ENCODE measurements around the gene CDA.
A peak's percentile ranks its signal among the peaks of the same experiment; 100 is the strongest.

CDA gene

DNA sequence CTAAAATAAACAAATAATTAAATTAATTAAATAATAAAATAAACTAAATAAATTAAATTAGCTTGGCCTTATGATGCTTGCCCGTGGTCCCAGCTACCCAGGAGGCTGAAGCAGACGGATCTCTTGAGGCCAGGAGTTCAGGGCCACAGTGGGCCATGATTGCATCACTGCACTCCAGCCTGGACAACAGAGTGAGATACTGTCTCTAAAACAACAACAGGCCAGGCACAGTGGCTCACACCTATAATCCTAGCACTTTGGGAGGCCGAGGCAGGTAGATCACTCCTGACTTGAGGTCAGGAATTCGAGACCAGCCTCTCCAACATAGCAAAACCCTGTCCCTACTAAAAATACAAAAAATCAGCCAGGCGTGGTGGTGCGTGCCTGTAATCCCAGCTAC is 32.1 kb downstream of the CDA start:
- no peak for FAIRE-seq
- DNase-seq (ENCODE audit: insufficient read length), result no peak
- TF ChIP-seq POLR2A (IDR thresholded peaks at IDR 0.05; ENCODE audit: low read depth, low read length) (no peak), TAF1 (IDR thresholded peaks at IDR 0.05; ENCODE audit: borderline replicate concordance, low read depth, low read length) (no peak), POLR2AphosphoS5 (IDR thresholded peaks at IDR 0.05; ENCODE audit: low read depth, low read length) (no peak)

DNA sequence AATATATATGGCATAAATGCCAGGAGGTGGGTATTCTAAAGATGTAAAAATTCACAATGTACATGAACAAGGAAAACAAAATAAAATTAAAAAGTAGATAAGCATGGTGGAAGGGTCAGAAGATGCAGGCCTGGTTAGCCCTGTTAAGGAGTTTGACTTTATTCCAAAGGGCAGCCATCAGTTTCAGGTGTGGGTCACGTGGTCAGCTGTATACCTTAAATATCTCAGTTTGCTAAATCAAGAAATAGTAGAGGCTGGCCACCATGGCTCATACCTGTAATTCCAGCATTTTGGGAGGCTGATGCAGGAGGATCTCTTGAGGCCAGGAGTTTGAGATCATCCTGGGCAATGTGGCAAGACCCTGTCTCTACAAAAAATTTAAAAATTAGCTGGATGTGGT is 35.8 kb downstream of the CDA start:
- DNase-seq (ENCODE audit: insufficient read length), result no peak
- TF ChIP-seq TAF1 (IDR thresholded peaks at IDR 0.05; ENCODE audit: borderline replicate concordance, low read depth, low read length) (no peak), POLR2A (IDR thresholded peaks at IDR 0.05; ENCODE audit: low read depth, low read length) (no peak), POLR2AphosphoS5 (IDR thresholded peaks at IDR 0.05; ENCODE audit: low read depth, low read length) (no peak)
- no peak for FAIRE-seq

DNA sequence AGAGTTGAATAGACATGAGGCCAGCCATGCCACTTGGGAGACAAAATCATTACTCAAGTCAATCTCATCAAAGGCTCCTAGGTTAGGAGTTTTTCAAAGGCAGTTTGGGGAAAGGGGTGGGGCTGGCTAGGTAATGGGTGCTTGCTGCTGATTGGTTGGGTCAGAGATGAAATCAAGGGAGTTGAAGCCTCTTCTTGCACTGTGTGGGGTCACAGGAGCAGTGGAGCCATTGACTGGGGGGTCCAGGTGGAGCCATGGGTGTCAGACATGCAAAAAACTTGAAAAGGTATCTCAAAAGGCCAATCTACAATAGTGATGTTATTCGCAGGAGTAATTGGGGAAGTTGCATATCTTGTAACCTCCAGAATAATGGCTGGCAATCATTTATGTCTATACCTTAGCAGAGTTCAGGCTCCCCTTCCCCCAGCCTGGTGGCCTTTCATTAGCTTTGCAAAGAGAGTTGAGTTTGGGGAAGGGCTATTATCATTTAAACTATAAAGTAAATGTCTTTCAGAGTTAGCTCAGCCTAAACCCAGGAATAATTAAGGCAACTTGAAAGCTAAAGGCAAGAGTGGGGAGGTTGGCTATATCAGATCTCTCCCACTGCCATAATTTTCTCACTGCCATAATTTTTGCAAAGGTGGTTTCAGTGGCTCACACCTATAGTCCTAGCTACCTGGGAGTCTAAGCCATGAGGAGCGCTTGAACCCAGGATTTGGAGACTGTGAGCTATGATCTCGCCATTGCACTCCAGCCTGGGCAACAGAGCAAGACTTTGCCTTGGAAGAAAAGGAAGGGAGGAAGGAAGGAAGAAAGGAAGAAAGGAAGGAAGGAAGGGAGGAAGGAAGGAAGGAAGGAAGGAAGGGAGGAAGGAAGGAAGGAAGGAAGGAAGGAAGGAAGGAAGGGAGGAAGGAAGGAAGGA is 36.5 kb downstream of the CDA start:
- FAIRE-seq, result no peak
- DNase-seq (ENCODE audit: insufficient read length), result no peak
- no peak for TF ChIP-seq POLR2A (IDR thresholded peaks at IDR 0.05; ENCODE audit: low read depth, low read length)
- TF ChIP-seq POLR2AphosphoS5 (IDR thresholded peaks at IDR 0.05; ENCODE audit: low read depth, low read length), result no peak
- no peak for TF ChIP-seq TAF1 (IDR thresholded peaks at IDR 0.05; ENCODE audit: borderline replicate concordance, low read depth, low read length)

DNA sequence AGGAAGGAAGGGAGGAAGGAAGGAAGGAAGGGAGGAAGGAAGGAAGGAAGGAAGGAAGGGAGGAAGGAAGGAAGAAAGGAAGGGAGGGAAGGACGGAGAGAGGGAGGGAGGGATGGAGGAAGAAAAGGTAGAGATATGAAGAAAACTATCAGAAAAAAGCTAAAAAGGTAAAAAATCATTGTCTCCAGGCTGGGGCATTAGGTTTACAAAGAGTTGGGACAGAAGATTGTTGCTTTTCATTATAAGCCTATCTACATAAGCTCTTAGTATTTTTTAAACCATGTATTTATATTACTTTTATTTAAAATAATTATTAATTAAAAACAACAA is 37.2 kb downstream of the CDA start:
- DNase-seq (ENCODE audit: insufficient read length), result no peak
- FAIRE-seq, result no peak
- no peak for TF ChIP-seq TAF1 (IDR thresholded peaks at IDR 0.05; ENCODE audit: borderline replicate concordance, low read depth, low read length)
- no peak for TF ChIP-seq POLR2AphosphoS5 (IDR thresholded peaks at IDR 0.05; ENCODE audit: low read depth, low read length)
- no peak for TF ChIP-seq POLR2A (IDR thresholded peaks at IDR 0.05; ENCODE audit: low read depth, low read length)

DNA sequence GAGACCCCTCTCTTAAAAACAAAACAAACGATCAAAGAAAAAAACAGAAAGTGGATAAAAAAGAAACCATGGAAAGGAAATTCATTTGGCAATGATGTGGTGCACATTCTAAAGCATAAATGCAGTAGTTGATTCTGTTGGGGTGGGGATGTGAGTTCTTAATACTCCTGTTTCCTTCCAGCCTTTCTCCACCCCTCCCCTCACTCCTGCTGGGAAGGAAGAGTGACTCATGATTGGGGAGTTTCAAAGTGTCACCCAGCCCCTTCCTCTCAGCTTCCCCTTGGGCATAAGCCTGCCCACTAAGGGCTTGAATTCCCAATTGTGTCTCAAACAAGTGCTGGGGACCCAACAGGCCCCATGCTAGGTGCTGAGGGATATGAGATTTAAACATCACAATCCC is 37.6 kb downstream of the CDA start:
- DNase-seq (ENCODE audit: insufficient read length) (no peak), FAIRE-seq (no peak)
- TF ChIP-seq POLR2AphosphoS5 (IDR thresholded peaks at IDR 0.05; ENCODE audit: low read depth, low read length) (no peak), POLR2A (IDR thresholded peaks at IDR 0.05; ENCODE audit: low read depth, low read length) (no peak), TAF1 (IDR thresholded peaks at IDR 0.05; ENCODE audit: borderline replicate concordance, low read depth, low read length) (no peak)

DNA sequence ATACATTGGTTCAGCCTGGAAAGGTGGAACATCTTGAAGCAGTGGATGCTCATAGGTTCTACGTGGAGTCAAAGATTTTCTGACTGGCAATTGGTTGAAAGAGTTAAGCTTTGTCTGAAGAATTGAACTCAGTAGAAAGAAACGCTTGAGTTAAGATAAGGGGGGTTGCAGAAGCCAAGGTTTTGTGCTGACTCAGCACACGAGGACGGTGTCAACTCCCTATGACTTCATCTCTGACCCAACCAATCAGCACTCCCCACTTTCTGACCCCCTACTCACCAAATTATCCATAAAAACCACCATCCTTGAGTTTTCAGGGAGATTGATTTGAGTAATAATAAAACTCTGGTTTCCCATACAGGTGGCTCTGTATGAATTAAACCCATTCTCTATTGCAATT is 41.8 kb downstream of the CDA start:
- DNase-seq (ENCODE audit: insufficient read length), result no peak
- FAIRE-seq, result no peak
- no peak for TF ChIP-seq POLR2A (IDR thresholded peaks at IDR 0.05; ENCODE audit: low read depth, low read length)
- TF ChIP-seq POLR2AphosphoS5 (IDR thresholded peaks at IDR 0.05; ENCODE audit: low read depth, low read length), result no peak
- TF ChIP-seq TAF1 (IDR thresholded peaks at IDR 0.05; ENCODE audit: borderline replicate concordance, low read depth, low read length), result no peak

DNA sequence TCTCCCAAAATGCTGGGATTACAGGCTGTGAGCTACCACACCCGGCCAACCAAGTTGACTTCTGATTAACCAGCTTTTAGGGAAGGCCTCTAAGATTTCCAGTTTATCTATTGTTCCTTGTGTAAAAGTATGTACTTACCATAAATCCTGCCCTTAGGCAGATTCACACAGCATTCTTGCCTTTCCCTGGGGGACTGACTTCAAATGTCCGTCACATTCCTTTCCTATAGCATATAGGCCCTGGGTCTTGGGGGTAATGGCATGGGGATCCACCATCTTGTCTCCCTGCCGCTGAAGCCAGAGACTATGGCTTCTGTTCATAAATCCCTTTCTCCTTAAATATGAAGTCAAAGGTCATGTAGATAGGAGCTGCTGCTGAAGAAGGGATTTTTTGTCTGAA is 43.5 kb downstream of the CDA start:
- TF ChIP-seq POLR2A (IDR thresholded peaks at IDR 0.05; ENCODE audit: low read depth, low read length), result no peak
- DNase-seq (ENCODE audit: insufficient read length), result no peak
- no peak for FAIRE-seq

DNA sequence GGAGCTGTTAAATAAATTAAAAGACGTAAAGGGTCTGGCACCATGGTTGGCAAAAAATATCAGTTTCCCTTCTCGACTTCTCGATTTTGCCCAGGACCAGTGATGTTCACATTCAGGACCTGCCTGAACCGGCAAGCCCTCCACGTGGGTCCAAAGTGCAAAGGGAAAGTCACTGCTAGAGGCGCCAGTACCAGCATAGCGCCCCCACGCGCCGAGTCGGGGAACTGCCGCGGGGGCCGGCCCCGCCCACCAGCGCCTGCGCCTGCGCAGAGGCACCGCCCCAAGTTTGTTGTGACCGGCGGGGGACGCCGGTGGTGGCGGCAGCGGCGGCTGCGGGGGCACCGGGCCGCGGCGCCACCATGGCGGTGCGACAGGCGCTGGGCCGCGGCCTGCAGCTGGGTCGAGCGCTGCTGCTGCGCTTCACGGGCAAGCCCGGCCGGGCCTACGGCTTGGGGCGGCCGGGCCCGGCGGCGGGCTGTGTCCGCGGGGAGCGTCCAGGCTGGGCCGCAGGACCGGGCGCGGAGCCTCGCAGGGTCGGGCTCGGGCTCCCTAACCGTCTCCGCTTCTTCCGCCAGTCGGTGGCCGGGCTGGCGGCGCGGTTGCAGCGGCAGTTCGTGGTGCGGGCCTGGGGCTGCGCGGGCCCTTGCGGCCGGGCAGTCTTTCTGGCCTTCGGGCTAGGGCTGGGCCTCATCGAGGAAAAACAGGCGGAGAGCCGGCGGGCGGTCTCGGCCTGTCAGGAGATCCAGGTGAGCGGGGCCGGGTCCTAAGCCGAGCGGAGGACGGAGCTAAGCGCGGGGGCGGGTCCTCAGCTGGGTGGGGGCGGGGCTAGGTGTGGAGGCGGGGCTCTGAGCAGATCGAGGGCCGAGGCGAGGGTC is 44.5 kb downstream of the CDA start, which contains the start of gene PINK1:
Gene PINK1, plus strand, starts transcription at position 269 of the 875 bp plus-strand sequence. Its CDS starts 91 bp downstream, at position 360.
- DNase-seq (ENCODE audit: insufficient read length) (peak; percentile 76), FAIRE-seq (peak; percentile 82)
- TF ChIP-seq TAF1 (IDR thresholded peaks at IDR 0.05; ENCODE audit: borderline replicate concordance, low read depth, low read length) (no peak), POLR2AphosphoS5 (IDR thresholded peaks at IDR 0.05; ENCODE audit: low read depth, low read length) (no peak), POLR2A (IDR thresholded peaks at IDR 0.05; ENCODE audit: low read depth, low read length) (no peak)

DNA sequence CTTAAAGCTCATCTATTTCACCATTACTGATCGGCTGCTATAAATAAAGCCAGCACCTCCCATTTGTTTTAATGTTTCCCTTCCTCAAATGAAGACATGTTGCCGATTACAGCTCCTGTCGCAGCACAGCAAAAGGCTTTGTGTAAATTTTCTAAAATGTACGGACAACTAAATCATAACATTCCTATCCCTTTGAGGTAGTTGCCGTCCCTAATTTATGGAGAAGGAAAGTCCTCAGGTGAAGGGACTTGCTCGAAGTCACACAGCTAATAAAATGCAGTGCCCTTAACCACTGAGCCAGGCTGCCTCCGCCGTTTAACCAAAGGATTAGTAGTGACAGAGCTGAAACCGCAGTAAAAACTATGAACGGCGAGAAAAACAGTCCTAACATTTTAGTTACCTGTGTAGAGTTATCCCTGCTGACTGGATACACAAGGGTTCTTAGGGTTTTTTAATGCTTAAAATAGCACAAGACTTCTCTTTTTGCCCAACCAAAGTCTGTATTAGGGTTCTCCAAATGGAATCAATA is 45.2 kb downstream of the CDA start:
- FAIRE-seq (no peak), DNase-seq (ENCODE audit: insufficient read length) (no peak)
- TF ChIP-seq POLR2AphosphoS5 (IDR thresholded peaks at IDR 0.05; ENCODE audit: low read depth, low read length) (no peak), TAF1 (IDR thresholded peaks at IDR 0.05; ENCODE audit: borderline replicate concordance, low read depth, low read length) (no peak), POLR2A (IDR thresholded peaks at IDR 0.05; ENCODE audit: low read depth, low read length) (no peak)

DNA sequence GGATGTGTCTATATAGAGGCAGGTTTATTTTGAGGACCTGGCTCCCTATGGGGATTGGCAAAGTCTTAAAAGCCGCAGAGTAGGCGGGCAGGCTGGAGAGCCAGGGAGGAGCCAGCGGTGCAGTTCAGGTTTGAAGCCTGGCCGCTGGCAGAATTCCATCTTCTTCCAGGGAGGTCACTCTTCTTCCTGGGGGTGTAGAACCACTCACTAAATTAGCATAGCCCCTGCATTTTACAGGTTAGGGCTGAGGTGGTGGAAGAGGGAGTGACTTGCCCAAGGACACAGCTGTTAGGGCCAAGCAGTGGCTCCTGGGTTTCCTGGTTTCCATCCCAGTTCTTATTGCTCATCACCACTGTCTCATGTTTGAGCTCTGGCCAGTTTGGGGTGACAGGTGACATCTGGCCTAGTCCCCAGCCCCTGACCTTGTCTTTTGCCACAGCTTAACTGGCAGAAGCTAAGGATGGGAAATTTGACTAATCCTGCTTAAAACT is 45.7 kb downstream of the CDA start:
- DNase-seq (ENCODE audit: insufficient read length) (no peak), FAIRE-seq (no peak)
- TF ChIP-seq POLR2AphosphoS5 (IDR thresholded peaks at IDR 0.05; ENCODE audit: low read depth, low read length), result no peak
- TF ChIP-seq TAF1 (IDR thresholded peaks at IDR 0.05; ENCODE audit: borderline replicate concordance, low read depth, low read length), result no peak
- TF ChIP-seq POLR2A (IDR thresholded peaks at IDR 0.05; ENCODE audit: low read depth, low read length), result no peak

DNA sequence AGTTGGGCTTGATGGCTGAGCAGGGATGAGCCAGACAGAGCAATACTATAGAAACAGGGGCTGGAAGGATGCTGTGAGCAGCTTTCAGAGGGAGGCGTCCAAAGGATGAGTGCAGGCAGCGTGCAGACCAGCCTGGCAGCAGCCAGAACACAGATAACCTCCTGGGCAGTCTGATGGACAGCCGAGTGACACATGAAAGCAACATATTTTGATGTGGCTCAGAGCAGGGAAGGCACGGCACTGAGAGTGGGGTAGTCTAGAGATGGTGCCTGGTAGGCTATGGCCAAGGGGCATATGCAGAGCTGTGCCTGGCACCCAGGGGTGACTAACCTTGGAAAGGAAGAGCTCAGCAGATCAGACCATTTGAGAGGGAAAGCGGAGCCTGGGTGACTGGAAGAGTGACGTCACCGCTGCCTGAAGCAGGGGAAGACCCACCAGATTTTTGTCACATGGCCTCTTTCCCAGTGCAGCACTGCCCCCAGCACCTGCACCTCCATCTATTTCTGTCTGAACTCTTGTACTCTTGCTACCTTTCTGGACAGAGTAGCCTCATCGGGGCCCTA is 48.0 kb downstream of the CDA start:
- no peak for FAIRE-seq
- no peak for DNase-seq (ENCODE audit: insufficient read length)
- TF ChIP-seq TAF1 (IDR thresholded peaks at IDR 0.05; ENCODE audit: borderline replicate concordance, low read depth, low read length) (no peak), POLR2A (IDR thresholded peaks at IDR 0.05; ENCODE audit: low read depth, low read length) (no peak), POLR2AphosphoS5 (IDR thresholded peaks at IDR 0.05; ENCODE audit: low read depth, low read length) (no peak)
